Stimulated activated CD4-positive, alpha-beta T cell treated with anti-CD3 and anti-CD28 coated beads, TNF-alpha, amount 100 ng/mL, for 24 hours (primary cell): ENCODE measurements around the gene LBHD1.
"Not testable (repeated sequence)": the region's sequence is repeated elsewhere in the genome, so short reads cannot be mapped to it uniquely, and the experiment has no call there.

ENCODE experiments used
- DNase-seq, 3 experiments: peaks; one replicate each; pipeline ENCODE4 v3.0.0-alpha.2; 2020; ENCODE audit warnings: low read depth in 3 of 3

Gene LBHD1

DNA sequence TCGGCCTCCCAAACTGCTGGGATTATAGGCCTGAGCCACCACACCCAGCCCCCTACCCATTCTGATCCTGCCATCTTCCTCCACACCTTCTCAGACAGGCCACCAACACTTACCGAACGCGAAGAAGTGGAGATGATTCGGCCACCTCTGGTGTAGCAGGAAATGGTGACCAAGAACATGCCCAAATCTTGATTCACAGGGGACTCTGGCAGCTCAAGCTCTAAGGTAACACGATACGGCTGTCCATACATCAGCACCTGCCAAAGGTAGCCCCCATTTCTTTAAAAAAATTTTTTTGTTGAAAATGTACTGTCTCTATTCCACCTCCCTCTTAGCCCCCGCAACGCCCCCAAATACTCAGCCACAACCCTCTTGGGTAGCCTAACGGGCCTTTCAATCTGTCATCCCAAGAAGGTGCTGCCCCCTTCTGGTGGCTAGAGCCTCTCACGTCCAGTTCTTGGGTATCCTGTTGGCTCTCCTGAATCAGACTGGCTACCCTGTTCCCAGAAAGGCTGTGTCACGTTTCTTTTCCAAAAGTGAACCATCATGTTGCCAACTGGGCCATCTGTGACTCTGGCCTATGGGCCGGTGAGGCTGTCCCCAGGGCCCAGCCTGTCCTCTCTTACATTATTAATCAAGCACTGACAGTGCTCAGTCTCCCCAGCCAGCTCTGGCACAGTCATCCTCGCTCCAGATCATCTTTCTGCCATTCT lies 22.5 kb upstream of the LBHD1 start:
- DNase-seq: peak; percentile 55 to 67 (median 67)

DNA sequence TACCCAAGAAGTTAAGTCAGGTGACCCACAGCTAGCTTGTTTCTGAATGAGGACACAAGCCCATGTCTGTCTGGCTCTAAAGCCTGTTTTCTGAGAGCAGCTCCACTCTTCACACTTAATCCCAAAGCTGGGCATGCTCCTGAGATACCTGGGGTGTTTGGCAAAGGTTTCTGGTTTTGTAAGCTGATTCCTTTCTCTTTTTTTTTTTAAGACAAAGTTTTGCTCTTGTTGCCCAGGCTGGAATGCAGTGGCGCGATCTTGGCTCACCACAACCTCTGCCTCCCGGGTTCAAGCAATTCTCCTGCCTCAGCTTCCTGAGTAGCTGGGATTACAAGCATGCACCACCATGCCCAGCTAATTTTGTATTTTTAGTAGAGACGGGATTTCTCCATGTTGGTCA lies 21.6 kb upstream of the LBHD1 start:
- not testable (repeated sequence) for DNase-seq

DNA sequence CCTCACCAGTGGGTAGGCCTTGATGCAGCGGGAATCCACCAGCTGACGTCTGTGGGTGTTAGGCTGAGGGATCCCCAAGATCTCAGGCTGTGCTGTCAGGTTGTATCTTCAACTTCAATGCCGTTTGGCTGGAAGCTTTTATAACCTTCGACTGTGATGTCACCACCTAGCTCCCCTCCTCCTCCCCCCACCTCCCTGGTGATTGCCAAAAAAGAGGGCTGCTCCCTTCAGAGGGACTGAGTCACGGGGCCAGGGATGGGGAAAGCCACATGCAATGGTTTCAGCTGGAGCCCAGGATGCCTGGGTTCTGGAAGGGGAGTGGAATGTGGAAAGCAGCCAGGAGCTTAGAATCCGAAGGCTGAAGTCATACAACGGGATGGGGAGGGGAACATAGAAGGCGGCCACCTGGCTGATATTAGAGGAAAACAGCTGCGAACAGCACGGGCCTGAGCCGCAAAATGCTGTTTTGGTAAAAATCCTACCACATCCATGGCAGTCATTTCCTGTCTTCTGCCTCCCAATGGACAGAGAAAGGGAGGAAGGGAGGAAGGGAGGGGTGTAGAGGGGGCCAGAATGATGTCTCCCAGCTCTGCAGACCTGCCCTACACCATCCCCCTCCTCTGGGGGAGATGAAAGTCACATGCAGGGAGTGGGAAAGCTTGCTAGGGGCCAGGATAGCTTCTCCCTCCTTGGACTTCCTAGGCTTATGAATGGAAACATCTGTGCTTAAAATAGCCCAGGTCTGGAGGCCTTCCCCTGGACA lies 17.5 kb upstream of the LBHD1 start, which contains the start of gene LRRN4CL:
Gene LRRN4CL (minus strand): TSS at position 110 of the 763 bp plus-strand sequence. CDS start 1,022 bp downstream, outside the sequence.
- no peak for DNase-seq

DNA sequence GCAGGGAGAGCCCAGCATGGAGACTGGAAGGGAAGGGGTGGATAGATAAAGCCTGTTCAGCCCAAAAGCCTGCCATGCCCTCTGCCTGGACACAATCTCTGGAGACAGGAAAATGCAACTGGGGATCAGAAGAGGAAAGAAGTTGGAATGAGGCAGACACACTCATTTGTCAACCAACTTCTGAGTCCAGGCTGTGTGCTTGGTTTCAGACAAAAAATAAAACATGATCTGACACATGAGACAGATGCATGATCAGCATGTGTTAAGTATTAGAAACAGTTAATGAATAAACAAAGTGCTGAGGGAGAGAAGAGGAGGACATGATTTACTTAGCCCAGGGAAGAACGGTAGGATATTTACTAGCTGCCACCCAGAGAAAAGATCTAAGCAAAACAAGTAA lies 16.4 kb upstream of the LBHD1 start:
- no peak for DNase-seq

DNA sequence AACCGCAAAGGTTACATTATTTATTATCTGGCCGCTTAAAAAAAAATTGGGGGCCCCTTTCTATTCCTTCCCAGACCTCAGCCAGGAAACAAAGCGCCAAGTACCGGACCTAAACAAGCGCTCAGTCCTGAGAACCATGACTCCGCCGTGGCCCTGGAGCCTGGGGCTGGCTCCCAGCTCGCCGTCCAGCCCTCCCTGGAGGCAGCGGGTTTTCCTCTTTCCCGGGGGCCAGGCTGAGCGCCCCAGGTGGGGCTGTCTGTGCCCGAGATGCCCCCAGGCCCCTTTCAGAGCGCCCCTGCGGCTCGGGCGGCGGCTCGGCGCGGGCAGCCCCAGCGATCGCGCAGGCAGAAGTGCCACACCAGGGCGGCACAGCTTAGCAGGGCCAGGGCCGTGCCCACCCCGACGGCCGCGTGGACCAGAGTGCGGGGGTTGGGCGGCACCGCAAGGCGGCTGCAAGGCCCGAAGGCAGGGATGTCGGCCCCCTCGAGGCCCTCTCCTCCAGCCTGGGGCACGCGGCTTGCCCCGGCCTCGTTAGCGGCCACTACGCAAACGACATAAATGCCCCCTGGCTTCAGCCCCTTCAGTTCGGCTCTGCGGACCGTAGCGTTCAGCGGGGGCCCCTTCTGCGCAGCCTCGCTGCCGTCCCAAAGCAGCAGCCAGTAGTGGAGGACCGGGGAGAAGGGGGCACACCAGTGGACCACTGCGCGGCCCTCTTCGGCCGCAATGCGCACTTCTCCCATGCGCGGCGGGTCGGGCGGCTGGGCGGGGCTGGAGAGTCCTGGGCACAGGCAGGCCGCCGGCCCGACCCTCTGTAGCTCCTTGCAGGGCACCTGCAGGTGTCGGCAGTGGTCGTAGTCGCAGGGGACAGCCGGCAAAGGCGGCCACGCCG lies 15.7 kb upstream of the LBHD1 start:
- DNase-seq: no peak

DNA sequence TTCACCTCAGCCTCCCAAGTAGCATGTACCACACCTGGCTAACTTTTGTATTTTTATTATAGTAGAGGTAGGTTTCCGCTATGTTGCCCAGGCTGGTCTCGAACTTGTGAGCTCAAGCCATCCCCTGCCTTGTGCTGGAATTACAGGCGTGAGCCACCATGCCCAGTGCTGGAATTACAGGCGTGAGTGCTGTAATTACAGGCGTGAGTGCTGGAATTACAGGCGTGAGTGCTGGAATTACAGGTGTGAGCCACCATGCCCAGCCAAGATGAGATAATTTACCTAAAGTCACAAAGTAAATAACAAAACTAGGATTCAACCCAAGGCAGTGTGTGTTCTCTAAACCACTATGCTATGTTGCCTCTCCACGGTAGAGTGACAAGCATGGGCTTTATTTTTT lies 10.5 kb upstream of the LBHD1 start:
- no peak for DNase-seq

DNA sequence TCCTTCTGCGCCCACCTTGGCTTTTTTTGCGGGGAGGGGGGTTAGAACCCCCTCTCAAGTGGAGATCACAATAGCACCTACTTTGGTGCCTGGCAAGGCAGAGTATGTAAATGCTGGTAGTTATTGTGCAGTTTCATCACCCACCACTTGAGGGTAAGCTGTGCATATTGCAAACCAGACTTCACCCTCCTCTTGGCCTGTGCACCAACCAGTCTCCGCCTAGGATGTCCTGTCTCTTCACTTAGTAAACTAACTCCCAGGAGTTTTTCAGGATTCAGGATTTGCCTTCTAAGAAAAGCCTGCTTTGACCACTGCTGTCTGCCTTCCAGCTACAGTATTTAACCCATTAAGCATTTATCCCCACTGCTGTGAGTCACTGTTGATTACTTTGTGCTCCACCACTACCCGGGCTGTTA lies 8.8 kb upstream of the LBHD1 start:
- DNase-seq: no peak

DNA sequence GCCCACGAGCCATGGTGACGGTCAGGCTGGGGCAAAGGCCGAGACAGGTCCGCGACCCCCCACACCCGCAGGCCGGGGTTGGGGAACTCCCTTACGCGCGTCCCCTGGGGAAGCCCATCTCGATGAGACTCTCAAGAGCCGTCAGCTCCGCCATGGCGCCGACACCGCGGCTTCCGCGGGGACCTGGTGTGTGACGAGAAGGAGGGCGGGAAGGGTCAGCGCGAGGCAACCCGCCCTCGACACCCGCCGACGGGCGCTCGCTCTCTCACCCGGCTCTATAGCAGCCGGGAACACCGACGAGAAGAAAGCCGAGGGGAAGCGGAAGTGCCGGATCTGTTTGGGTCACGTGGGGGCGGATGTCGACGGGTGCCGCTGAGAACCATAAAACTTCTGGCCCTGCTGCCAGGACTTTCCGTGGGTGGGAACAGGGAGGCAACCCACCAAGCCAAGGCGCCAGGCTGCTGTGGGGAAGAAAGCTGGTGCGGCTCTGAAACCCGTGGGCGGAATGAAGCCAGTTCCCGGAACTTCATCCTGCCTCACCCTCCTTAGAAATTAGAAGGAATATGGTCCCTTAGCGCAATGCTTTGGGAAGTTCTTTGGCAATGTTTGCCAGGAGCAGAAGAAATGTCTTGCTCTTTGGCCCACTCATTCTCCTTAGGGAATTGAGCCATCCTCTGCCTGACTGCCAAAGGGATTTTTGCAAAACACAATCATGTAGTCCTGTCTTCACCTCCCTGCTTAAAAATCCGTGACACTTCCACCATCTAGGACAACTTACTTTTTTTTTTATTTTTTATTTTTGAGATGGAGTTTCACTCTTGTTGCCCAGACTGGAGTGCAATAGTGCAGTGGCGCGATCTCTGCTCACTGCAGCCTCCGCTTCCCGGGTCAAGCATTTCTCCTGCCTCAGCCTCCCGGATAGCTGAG lies 7.0 kb upstream of the LBHD1 start, which contains the start of gene UBXN1:
Gene UBXN1 (minus strand): TSS at position 304 of the 927 bp plus-strand sequence. CDS start 150 bp downstream, at position 154.
- DNase-seq: peak; percentile 76 to 86 (median 83)

GRCh38 chr11:62678433-62678769 lies 6.3 kb upstream of the LBHD1 start:
- no peak for DNase-seq

DNA sequence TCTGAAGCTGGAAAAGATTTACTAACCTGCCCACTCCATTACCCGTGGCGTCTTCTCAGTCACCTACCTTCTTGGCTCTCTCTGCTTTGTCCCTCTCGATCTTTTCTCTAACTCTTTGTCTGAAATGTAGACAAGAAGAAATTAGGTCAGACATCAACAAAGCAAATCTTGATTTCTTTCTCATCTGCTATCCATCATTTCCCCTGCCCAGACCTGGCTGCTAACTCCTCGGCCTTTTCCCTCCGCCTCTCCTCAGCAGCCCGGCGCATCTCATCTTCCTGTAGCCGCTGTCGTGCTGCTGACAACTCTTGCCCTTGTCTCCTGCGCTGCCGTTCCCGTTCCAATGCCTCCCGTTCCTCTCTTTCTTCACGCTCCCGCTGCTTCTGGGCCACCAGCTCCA lies 5.6 kb upstream of the LBHD1 start:
- DNase-seq: no peak

DNA sequence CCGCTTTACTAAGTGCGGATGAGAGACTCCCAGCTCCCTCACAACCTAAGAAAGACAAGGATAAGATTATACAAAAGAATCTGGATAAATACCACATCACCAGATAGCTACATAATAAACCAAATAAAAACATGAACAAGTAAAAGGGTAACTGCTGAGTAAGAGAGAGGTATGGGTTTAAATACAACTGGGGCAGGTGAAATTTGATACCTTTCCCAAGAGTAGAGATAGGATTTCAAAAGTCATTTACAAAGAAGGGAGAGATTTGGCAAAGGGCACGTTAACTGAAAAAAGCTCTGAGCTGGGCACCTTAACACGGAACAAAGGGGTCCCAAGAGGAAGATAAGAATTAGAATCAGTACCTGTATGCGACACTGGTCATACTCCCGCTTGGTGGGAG lies 5.1 kb upstream of the LBHD1 start:
- DNase-seq: no peak

GRCh38 chr11:62676698-62677097 lies 4.6 kb upstream of the LBHD1 start:
- no peak for DNase-seq

- not testable (repeated sequence) for DNase-seq
Observed at GRCh38 chr11:62675415-62675814, 3.3 kb upstream of the LBHD1 start.

DNA sequence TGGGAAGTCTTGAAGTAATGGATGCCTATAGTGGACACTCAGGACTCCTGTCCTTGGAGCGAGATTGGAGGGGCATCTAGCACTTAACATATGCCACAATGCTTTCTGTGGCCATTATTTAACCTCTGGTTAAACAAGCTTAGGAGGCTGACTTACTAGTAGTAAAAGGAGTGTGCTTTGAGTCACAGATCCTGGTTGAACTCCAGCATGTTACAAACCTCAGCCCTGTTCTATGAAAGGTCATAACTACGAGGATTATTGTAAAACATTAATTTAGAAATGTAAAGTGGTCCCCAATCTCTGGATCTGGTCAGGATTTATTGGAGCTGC lies 1.1 kb upstream of the LBHD1 start:
- DNase-seq: no peak

DNA sequence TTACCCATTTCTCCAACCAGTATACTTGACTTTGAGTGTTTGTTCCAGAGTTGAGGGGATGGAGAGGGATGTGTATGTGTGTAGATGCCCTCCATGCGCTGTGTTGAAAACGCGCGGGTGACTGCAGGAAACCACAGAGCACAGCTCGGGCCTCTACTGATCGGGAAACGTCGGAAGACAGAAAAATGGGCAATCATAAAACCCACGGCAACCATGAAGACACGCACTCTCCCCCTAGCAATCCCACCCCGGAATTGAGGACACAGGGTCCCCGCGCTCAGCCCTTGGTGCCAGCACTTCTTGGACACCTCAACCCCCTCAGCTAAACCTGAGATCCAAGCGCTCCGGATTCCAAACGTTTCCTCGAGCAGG lies 845 bp downstream of the LBHD1 start:
- no peak for DNase-seq

GRCh38 chr11:62669420-62670161 lies 2.5 kb downstream of the LBHD1 start:
- no peak for DNase-seq

- no peak for DNase-seq
Observed at GRCh38 chr11:62667460-62667859, 4.6 kb downstream of the LBHD1 start.

GRCh38 chr11:62666259-62666926 lies 5.7 kb downstream of the LBHD1 start:
- no peak for DNase-seq

GRCh38 chr11:62665599-62666258 lies 6.3 kb downstream of the LBHD1 start:
- DNase-seq: peak; percentile 38 to 55 (median 43)
